Fibroblast of the aortic adventitia (primary cell): Measurements from ENCODE around the gene VAC14. TPM values are rescaled to one million over a fixed set of nuclear protein-coding genes. Genes with fewer than 3 reads are reported as not detected.

Experiments used
- DNase-seq: peaks from one replicate; pipeline ENCODE4 v3.0.0-alpha.2; 2010; ENCODE audit warnings: low read depth
- H3K4me3 ChIP-seq: 2 replicates; pipeline ENCODE4 v1.5.1; 2011; ENCODE audit warnings: low read depth, mild to moderate bottlenecking, control low read depth, low read length, moderate library complexity
- CTCF ChIP-seq: IDR thresholded peaks from 2 replicates; pipeline ENCODE4 v1.5.1; 2011; ENCODE audit warnings: mild to moderate bottlenecking, low read length, control low read depth, inconsistent platforms; ENCODE audit not compliant: insufficient read depth
- total RNA-seq: library from RNA; depleted of rRNA; stranded (reverse); fragments of >200 nt; gene quantifications from 2 replicates; pipeline ENCODE4 v1.2.3, GENCODE V29; 2012; ENCODE audit warnings: low replicate concordance

The VAC14 gene
- total RNA-seq, 1 donor: 29.7 TPM

GRCh38 chr16:70736465-70737376 lies 64.2 kb downstream of the VAC14 start:
- TF ChIP-seq CTCF: no peak
- DNase-seq: no peak
- no peak overlapping the region for H3K4me3 ChIP-seq

- TF ChIP-seq CTCF: no peak
- peak; percentile 85 for DNase-seq
- H3K4me3 ChIP-seq: no peak overlapping the region
Observed at GRCh38 chr16:70735141-70735979, 65.6 kb downstream of the VAC14 start.

GRCh38 chr16:70734522-70735095 lies 66.3 kb downstream of the VAC14 start:
- TF ChIP-seq CTCF: no peak
- no peak overlapping the region for H3K4me3 ChIP-seq
- DNase-seq: no peak

GRCh38 chr16:70730944-70731343 lies 70.0 kb downstream of the VAC14 start:
- TF ChIP-seq CTCF: no peak
- DNase-seq: no peak
- H3K4me3 ChIP-seq: no peak overlapping the region

- no peak for TF ChIP-seq CTCF
- no peak for DNase-seq
- no peak overlapping the region for H3K4me3 ChIP-seq
Observed at GRCh38 chr16:70730031-70730430, 70.9 kb downstream of the VAC14 start.

GRCh38 chr16:70729292-70729691 lies 71.7 kb downstream of the VAC14 start:
- TF ChIP-seq CTCF: no peak
- DNase-seq: no peak
- no peak overlapping the region for H3K4me3 ChIP-seq
